Mammary epithelial cell (primary cell): Measurements from ENCODE around the gene SRPK3.

Experiments used
- EZH2 ChIP-seq: IDR thresholded peaks from 2 replicates; pipeline ENCODE4 v1.6.1; 2012; ENCODE audit warnings: low read length, inconsistent platforms, borderline replicate concordance
- TF ChIP-seq, protein P1 (sequence below), 2 donors: IDR thresholded peaks in 1 of 2; conservative IDR thresholded peaks in 1 of 2; 2 replicates each; pipeline ENCODE4 v1.5.1; 2011 to 2012; ENCODE audit warnings: inconsistent platforms in 2 of 2, low read length in 2 of 2, mild to moderate bottlenecking in 2 of 2, control low read depth in 1 of 2, low read depth in 1 of 2; ENCODE audit not compliant: insufficient read depth in 1 of 2; ENCODE audit errors: extremely low read depth in 1 of 2

DNA sequence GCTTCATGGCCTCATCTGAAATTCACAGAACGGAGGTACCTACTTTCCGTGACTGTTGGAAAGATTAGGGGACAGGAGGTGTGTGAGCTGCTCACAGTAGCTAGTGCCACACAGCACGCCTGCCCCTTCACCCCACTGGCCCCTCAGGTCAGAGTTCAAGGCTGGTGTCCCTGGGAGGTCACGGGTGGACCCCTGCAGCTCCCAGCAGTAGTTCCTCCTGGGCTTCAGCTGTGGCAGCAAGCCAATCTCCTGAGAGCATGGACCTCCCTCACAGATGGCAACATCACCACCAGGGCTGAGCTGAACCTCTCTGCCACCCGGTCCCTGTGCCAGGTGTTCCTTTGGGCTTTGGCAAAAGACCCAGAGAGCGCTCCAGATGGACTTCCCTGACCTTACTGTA is 11.5 kb downstream of the SRPK3 start:
- TF ChIP-seq, protein P1, sequence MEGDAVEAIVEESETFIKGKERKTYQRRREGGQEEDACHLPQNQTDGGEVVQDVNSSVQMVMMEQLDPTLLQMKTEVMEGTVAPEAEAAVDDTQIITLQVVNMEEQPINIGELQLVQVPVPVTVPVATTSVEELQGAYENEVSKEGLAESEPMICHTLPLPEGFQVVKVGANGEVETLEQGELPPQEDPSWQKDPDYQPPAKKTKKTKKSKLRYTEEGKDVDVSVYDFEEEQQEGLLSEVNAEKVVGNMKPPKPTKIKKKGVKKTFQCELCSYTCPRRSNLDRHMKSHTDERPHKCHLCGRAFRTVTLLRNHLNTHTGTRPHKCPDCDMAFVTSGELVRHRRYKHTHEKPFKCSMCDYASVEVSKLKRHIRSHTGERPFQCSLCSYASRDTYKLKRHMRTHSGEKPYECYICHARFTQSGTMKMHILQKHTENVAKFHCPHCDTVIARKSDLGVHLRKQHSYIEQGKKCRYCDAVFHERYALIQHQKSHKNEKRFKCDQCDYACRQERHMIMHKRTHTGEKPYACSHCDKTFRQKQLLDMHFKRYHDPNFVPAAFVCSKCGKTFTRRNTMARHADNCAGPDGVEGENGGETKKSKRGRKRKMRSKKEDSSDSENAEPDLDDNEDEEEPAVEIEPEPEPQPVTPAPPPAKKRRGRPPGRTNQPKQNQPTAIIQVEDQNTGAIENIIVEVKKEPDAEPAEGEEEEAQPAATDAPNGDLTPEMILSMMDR (conservative IDR thresholded peaks at IDR 0.05 in 1 of 2, IDR thresholded peaks at IDR 0.05 in 1 of 2; ENCODE audit: extremely low read depth in 1 of 2, insufficient read depth in 1 of 2, low read depth in 1 of 2, low read length in 2 of 2): no peak
- TF ChIP-seq EZH2: no peak
